Sigmoid colon (tissue), 7 donors: ENCODE measurements around the gene TCEANC. TPM values are rescaled to one million over a fixed set of nuclear protein-coding genes. Genes with fewer than 3 reads are reported as not detected.
"Not testable (repeated sequence)": the region's sequence is repeated elsewhere in the genome, so short reads cannot be mapped to it uniquely, and the experiment has no call there.

Experiments
- DNase-seq: peaks from one replicate; pipeline ENCODE4 v3.0.0-alpha.2; 2019
- H3K27ac ChIP-seq, 4 donors: fragments of 200-600 bp; sonication (generic); one replicate each; pipeline ENCODE4 v1.5.1; 2016 to 2019; ENCODE audit warnings: mild to moderate bottlenecking in 1 of 4
- H3K27me3 ChIP-seq, 3 donors: fragments of 200-600 bp; sonication (generic); one replicate each; pipeline ENCODE4 v1.5.1; 2019; ENCODE audit warnings: mild to moderate bottlenecking in 1 of 3
- H3K36me3 ChIP-seq, 4 donors: fragments of 200-600 bp; sonication (generic); one replicate each; pipeline ENCODE4 v1.5.1; 2016 to 2019
- H3K4me1 ChIP-seq, 4 donors: fragments of 200-600 bp; sonication (generic); one replicate each; pipeline ENCODE4 v1.5.1; 2017 to 2019
- H3K4me3 ChIP-seq, 4 donors: fragments of 200-600 bp; sonication (generic); one replicate each; pipeline ENCODE4 v1.5.1; 2017 to 2019; ENCODE audit warnings: mild to moderate bottlenecking in 2 of 4, moderate library complexity in 1 of 4
- H3K9me3 ChIP-seq, 4 donors: fragments of 200-600 bp in 3 of 4; sonication (generic) in 3 of 4; one replicate each; pipeline versions ENCODE4 v1.5.1 to v1.6.1; 2013 to 2019
- EP300 ChIP-seq, 4 donors: sonication (generic); formaldehyde crosslinking; IDR thresholded peaks; one replicate each; pipeline ENCODE4 v1.6.1; 2017; ENCODE audit warnings: antibody characterized with exemption in 4 of 4
- POLR2A ChIP-seq, 2 donors: fragments of 450-650 bp; IDR thresholded peaks; one replicate each; pipeline ENCODE4 v1.6.1; 2016; ENCODE audit warnings: antibody characterized with exemption in 2 of 2, mild to moderate bottlenecking in 2 of 2, moderate library complexity in 2 of 2
- POLR2AphosphoS5 ChIP-seq, 4 donors: sonication (generic); formaldehyde crosslinking; IDR thresholded peaks; one replicate each; pipeline ENCODE4 v1.6.1; 2017; ENCODE audit warnings: antibody characterized with exemption in 4 of 4
- WGBS, 2 donors: extraction: QIAGEN DNeasy Blood & Tissue Kit; methylation state at CpG; one replicate each; pipeline ENCODE4 v1.1.7; 2013; 5-methylcytosine and 5-hydroxymethylcytosine counted together
- intact Hi-C: fragments of 100-400 bp; cut with DNase I; formaldehyde crosslinking; loops from one replicate; pipeline ENCODE4 v1.15.1; 2023
- polyA plus RNA-seq, 3 donors: library from polyadenylated mRNA; stranded (reverse); fragments of 200-250 nt; gene quantifications; one replicate each; pipeline ENCODE4 v1.2.3, GENCODE V29; 2013
- total RNA-seq, 4 donors: library from RNA; depleted of rRNA; stranded (reverse); fragments of >200 nt; gene quantifications; one replicate each; pipeline ENCODE4 v1.1.0, GENCODE V29; 2016
- TF ChIP-seq, protein P1 (sequence below), 4 experiments: fragments of 450-650 bp in 3 of 4; fragments of 200-600 bp in 1 of 4; IDR thresholded peaks; one replicate each; pipeline ENCODE4 v1.5.1; 2016 to 2019; ENCODE audit warnings: antibody characterized with exemption in 4 of 4, mild to moderate bottlenecking in 3 of 4, moderate library complexity in 2 of 4
- donor health status: healthy with polysubstance abuse.
- donor health status: Bipolar disorder and iron deficiency.
- donor health status: healthy.

The TCEANC gene
- total and polyA plus RNA-seq, 7 donors, result 1.2 to 8.7 (median 2.6) TPM

DNA sequence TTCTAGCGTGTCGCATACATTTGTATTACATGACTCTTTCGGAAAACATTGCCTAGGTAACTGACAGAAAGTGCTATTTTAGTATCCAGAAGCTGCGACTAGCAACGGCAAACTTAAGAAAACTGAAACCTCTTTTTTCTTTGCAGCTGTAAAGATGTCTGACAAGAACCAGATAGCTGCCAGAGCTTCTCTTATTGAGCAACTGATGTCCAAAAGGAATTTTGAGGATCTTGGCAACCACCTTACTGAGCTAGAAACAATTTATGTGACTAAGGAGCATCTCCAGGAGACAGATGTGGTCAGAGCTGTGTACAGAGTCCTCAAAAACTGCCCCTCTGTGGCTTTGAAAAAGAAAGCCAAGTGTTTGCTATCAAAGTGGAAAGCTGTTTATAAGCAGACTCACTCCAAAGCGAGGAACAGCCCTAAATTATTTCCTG is 9.4 kb downstream of the TCEANC start:
- no peaks in the 10 kb centered on the region for H3K36me3 ChIP-seq
- peak overlapping the region in 3 of 4 donors; percentile 20 to 28 (median 20) for H3K4me3 ChIP-seq
- H3K4me1 ChIP-seq, result peaks cover 0 to 25% (median 5%) of the 10 kb centered on the region in 4 donors
- peak overlapping the region; percentile 58 to 80 (median 76) for H3K27ac ChIP-seq
- H3K9me3 ChIP-seq, result no peaks in the 10 kb centered on the region
- intact Hi-C loops, result no loop called here
- TF ChIP-seq EP300 (IDR thresholded peaks at IDR 0.05) (peak in 1 of 4 donors; percentile 54), POLR2AphosphoS5 (IDR thresholded peaks at IDR 0.05) (peak; percentile 76 to 90 (median 82)), POLR2A (IDR thresholded peaks at IDR 0.05) (no peak)
- TF ChIP-seq, protein P1, sequence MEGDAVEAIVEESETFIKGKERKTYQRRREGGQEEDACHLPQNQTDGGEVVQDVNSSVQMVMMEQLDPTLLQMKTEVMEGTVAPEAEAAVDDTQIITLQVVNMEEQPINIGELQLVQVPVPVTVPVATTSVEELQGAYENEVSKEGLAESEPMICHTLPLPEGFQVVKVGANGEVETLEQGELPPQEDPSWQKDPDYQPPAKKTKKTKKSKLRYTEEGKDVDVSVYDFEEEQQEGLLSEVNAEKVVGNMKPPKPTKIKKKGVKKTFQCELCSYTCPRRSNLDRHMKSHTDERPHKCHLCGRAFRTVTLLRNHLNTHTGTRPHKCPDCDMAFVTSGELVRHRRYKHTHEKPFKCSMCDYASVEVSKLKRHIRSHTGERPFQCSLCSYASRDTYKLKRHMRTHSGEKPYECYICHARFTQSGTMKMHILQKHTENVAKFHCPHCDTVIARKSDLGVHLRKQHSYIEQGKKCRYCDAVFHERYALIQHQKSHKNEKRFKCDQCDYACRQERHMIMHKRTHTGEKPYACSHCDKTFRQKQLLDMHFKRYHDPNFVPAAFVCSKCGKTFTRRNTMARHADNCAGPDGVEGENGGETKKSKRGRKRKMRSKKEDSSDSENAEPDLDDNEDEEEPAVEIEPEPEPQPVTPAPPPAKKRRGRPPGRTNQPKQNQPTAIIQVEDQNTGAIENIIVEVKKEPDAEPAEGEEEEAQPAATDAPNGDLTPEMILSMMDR (IDR thresholded peaks at IDR 0.05), result no peak
- 67 to 69% methylated on average over 6 of the region's 6 CpGs for WGBS, 2 donors
- H3K27me3 ChIP-seq, result no peaks in the 10 kb centered on the region
- DNase-seq, result no peak

DNA sequence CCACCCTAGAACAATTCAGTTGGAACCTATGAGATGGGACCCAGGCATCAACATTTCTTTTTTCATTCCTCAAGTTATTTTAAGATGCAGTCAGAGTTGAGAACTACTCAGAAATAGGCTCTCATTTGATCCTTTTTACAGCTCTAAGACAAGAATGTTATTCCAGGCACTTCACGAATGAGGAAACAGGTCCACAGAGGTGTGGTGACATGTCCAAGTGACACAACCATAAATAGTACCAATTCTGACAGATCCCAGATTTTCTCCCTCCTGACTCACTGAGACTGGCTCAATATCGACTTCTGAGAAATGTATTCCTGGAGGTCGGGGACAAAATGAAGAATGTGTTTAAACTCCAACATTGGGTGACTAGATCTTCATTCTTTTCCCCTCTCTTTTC is 11.1 kb downstream of the TCEANC start:
- no peak overlapping the region for H3K4me3 ChIP-seq
- H3K27ac ChIP-seq, result peak overlapping the region in 2 of 4 donors; percentile 58 to 78
- H3K9me3 ChIP-seq, result no peaks in the 10 kb centered on the region
- intact Hi-C loops, result no loop called here
- H3K36me3 ChIP-seq, result no peaks in the 10 kb centered on the region
- H3K27me3 ChIP-seq, result no peaks in the 10 kb centered on the region
- no peak for TF ChIP-seq POLR2AphosphoS5 (IDR thresholded peaks at IDR 0.05)
- TF ChIP-seq EP300 (IDR thresholded peaks at IDR 0.05), result no peak
- TF ChIP-seq POLR2A (IDR thresholded peaks at IDR 0.05), result no peak
- TF ChIP-seq, protein P1 (IDR thresholded peaks at IDR 0.05), result no peak
- DNase-seq, result no peak
- H3K4me1 ChIP-seq, result peaks cover 0 to 23% (median 5%) of the 10 kb centered on the region in 4 donors
- WGBS, 2 donors, result 60 to 80% methylated on average over 3 of the region's 3 CpGs

DNA sequence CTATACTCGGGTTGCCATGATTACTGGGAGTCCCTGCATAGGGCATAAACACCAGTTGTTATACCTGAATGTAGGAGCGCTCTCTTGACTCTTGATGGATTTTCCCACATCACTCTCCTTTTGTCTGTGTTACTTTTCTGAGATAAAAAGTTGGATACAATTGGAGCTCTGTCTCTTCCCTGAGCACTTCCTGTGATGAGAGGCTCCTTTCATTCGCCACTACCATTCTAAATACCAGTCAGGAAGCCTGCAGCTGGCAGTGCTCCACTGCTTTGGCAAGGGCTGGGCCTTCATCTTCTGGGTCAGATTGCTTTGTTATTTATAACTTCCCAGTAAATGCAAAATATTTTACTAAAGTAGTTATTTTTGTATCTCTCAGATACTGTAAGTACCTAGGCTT is 13.9 kb downstream of the TCEANC start:
- no peaks in the 10 kb centered on the region for H3K36me3 ChIP-seq
- H3K27ac ChIP-seq, result no peak overlapping the region
- H3K27me3 ChIP-seq, result no peaks in the 10 kb centered on the region
- peaks cover 0 to 15% (median 5%) of the 10 kb centered on the region in 4 donors for H3K4me1 ChIP-seq
- WGBS, 2 donors, result 69 to 78% methylated on average over 3 of the region's 3 CpGs
- intact Hi-C loops, result no loop called here
- no peaks in the 10 kb centered on the region for H3K9me3 ChIP-seq
- no peak overlapping the region for H3K4me3 ChIP-seq
- DNase-seq, result no peak
- TF ChIP-seq, protein P1 (IDR thresholded peaks at IDR 0.05), result no peak
- TF ChIP-seq POLR2A (IDR thresholded peaks at IDR 0.05) (no peak), POLR2AphosphoS5 (IDR thresholded peaks at IDR 0.05) (no peak), EP300 (IDR thresholded peaks at IDR 0.05) (no peak)

DNA sequence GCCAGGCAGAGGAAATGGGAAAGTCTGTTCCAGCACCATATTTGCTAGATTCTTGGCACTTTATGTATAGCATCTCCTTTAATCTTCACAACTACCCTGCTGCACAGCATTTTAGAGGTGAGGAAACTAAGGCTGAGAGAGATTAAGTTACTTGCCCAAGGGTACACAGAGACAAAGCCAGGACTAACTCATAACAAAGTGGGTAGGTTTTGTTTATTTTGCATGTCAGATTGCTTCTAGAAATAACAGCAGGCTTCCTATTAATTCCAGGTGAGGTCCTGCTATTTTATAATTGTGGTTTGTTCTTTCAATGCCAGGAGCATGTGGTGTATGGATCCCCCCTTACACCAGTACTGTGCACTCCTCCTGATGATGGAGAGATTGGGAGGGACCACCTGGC is 15.0 kb downstream of the TCEANC start:
- H3K27me3 ChIP-seq, result no peaks in the 10 kb centered on the region
- no peak for DNase-seq
- H3K36me3 ChIP-seq, result no peaks in the 10 kb centered on the region
- intact Hi-C loops, result no loop called here
- H3K27ac ChIP-seq, result no peak overlapping the region
- H3K4me1 ChIP-seq, result peaks cover 0 to 10% (median 4%) of the 10 kb centered on the region in 4 donors
- no peak for TF ChIP-seq POLR2AphosphoS5 (IDR thresholded peaks at IDR 0.05)
- TF ChIP-seq POLR2A (IDR thresholded peaks at IDR 0.05), result no peak
- no peak for TF ChIP-seq EP300 (IDR thresholded peaks at IDR 0.05)
- TF ChIP-seq, protein P1 (IDR thresholded peaks at IDR 0.05), result no peak
- no peaks in the 10 kb centered on the region for H3K9me3 ChIP-seq
- H3K4me3 ChIP-seq, result no peak overlapping the region

DNA sequence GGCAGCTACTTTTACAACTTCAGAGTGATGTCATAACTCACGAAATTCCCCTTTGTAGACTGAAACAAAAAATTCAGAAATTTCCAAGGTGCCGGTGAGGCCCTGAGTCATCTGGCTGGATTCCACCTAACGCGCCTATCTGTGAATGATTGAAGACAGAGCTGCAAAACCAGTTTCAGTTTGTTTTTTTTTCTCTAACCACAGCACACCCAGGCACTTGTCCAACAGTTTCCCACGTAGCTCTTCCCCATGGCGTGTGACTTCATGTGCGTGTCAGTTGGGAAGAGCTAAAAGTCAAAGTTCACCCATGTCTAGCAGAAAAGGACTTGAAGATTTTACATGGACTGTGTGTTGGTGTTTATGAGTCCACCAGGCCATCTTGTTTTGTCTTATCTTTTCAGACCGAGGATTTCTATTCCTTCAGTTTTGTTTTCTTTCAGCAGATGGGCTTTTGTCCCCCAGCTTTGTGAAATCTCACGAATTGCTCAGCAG is 16.4 kb downstream of the TCEANC start:
- WGBS, 2 donors, result 2 to 26% methylated on average over 9 of the region's 9 CpGs
- Histone ChIP-seq H3K9me3 (no peaks in the 10 kb centered on the region), H3K4me1 (peaks cover 0 to 4% (median 2%) of the 10 kb centered on the region in 4 donors), H3K27me3 (no peaks in the 10 kb centered on the region), H3K36me3 (no peaks in the 10 kb centered on the region), H3K4me3 (no peak overlapping the region), H3K27ac (peak overlapping the region; percentile 3 to 45 (median 44))
- DNase-seq, result peak; percentile 82
- TF ChIP-seq EP300 (IDR thresholded peaks at IDR 0.05) (peak in 2 of 4 donors; percentile 38 to 64), POLR2AphosphoS5 (IDR thresholded peaks at IDR 0.05) (peak in 3 of 4 donors; percentile 63 to 77 (median 67)), POLR2A (IDR thresholded peaks at IDR 0.05) (no peak)
- TF ChIP-seq, protein P1 (IDR thresholded peaks at IDR 0.05), result no peak
- intact Hi-C loops, result no loop called here

DNA sequence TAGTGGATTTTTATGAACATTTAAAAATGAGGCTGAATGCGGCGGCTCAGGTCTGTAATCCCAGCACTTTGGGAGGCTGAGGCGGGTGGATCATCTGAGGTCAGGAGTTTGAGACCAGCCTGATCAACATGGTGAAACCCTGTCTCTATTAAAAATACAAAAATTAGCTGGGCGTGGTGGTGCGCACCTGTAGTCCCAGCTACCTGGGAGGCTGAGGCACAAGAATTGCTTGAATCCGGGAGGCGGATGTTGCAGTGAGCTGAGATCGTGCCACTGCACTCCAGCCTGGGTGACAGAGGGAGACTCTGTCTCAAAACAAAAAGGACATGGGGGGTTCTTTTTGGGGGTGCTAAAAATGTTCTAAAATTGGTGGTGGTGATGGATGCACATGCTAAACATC is 16.8 kb downstream of the TCEANC start:
- H3K4me1 ChIP-seq, DNase-seq, intact Hi-C loops, H3K9me3 ChIP-seq, H3K4me3 ChIP-seq, H3K27me3 ChIP-seq, H3K36me3 ChIP-seq: not testable (repeated sequence)
- 62 to 82% methylated on average over 8 of the region's 8 CpGs for WGBS, 2 donors
- peak overlapping the region; percentile 3 to 45 (median 44) for H3K27ac ChIP-seq
